Transverse colon (tissue), 4 donors: ENCODE results near the gene INAFM2.

ENCODE experiments used
- CTCF ChIP-seq, 5 experiments: fragments of 200-600 bp in 3 of 5; fragments of 450-650 bp in 2 of 5; sonication (generic) in 3 of 5; IDR thresholded peaks; 1 replicate in 2 of 5; 2 replicates in 3 of 5; pipeline ENCODE4 v1.5.1; 2016 to 2017; ENCODE audit warnings: antibody characterized with exemption in 5 of 5, inconsistent platforms in 3 of 5, mild to moderate bottlenecking in 2 of 5, moderate library complexity in 1 of 5
- EP300 ChIP-seq: sonication (generic); formaldehyde crosslinking; IDR thresholded peaks from one replicate; pipeline ENCODE4 v1.6.1; 2017; ENCODE audit warnings: antibody characterized with exemption, low read depth
- POLR2A ChIP-seq: fragments of 450-650 bp; IDR thresholded peaks from one replicate; pipeline ENCODE4 v1.6.1; 2016; ENCODE audit warnings: antibody characterized with exemption, mild to moderate bottlenecking, moderate library complexity
- POLR2AphosphoS5 ChIP-seq, 3 donors: sonication (generic); formaldehyde crosslinking; IDR thresholded peaks; one replicate each; pipeline ENCODE4 v1.6.1; 2016; ENCODE audit warnings: antibody characterized with exemption in 3 of 3

GRCh38 chr15:40313531-40314398 lies 9.7 kb upstream of the INAFM2 start:
- no peak for TF ChIP-seq CTCF (IDR thresholded peaks at IDR 0.05)
- TF ChIP-seq POLR2AphosphoS5 (IDR thresholded peaks at IDR 0.05): no peak
- TF ChIP-seq POLR2A: no peak
- TF ChIP-seq EP300: no peak
